Panc1 (cell line): ENCODE results near the gene APLN.

Source experiments
- POLR2AphosphoS5 ChIP-seq: IDR thresholded peaks from 2 replicates; pipeline ENCODE4 v1.6.1; 2012; ENCODE audit warnings: mild to moderate bottlenecking, low read depth, low read length, moderate library complexity
- REST ChIP-seq, 2 experiments: IDR thresholded peaks; 2 replicates each; pipeline ENCODE4 v1.6.1; 2011 to 2012; ENCODE audit warnings: low read depth in 2 of 2, control low read depth in 1 of 2, low read length in 1 of 2, mild to moderate bottlenecking in 1 of 2, moderate library complexity in 1 of 2; ENCODE audit not compliant: insufficient read depth in 1 of 2
- SIN3A ChIP-seq: IDR thresholded peaks from 2 replicates; pipeline ENCODE4 v1.6.1; 2012; ENCODE audit warnings: low read depth, mild to moderate bottlenecking, low read length, moderate library complexity, borderline replicate concordance; ENCODE audit not compliant: insufficient read depth
- TCF7L2 ChIP-seq: IDR thresholded peaks from 2 replicates; pipeline ENCODE4 v1.6.1; 2011; ENCODE audit warnings: mild to moderate bottlenecking, low read depth, low read length, inconsistent platforms
- TF ChIP-seq, protein P1 (sequence below): fragments of 450-650 bp; IDR thresholded peaks from 2 replicates; pipeline ENCODE4 v1.5.1; 2017; ENCODE audit warnings: mild to moderate bottlenecking

- TF ChIP-seq SIN3A (no peak), TCF7L2 (no peak), REST (IDR thresholded peaks at IDR 0.05; ENCODE audit: insufficient read depth in 1 of 2, low read depth in 2 of 2, low read length in 1 of 2) (no peak), POLR2AphosphoS5 (no peak)
- TF ChIP-seq, protein P1, sequence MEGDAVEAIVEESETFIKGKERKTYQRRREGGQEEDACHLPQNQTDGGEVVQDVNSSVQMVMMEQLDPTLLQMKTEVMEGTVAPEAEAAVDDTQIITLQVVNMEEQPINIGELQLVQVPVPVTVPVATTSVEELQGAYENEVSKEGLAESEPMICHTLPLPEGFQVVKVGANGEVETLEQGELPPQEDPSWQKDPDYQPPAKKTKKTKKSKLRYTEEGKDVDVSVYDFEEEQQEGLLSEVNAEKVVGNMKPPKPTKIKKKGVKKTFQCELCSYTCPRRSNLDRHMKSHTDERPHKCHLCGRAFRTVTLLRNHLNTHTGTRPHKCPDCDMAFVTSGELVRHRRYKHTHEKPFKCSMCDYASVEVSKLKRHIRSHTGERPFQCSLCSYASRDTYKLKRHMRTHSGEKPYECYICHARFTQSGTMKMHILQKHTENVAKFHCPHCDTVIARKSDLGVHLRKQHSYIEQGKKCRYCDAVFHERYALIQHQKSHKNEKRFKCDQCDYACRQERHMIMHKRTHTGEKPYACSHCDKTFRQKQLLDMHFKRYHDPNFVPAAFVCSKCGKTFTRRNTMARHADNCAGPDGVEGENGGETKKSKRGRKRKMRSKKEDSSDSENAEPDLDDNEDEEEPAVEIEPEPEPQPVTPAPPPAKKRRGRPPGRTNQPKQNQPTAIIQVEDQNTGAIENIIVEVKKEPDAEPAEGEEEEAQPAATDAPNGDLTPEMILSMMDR: no peak
These were observed 35.7 kb upstream of the APLN start for GRCh38 chrX:129690435-129690834.
